ENCODE measurements around the gene ARHGAP29.

ARHGAP29 gene, protein sequence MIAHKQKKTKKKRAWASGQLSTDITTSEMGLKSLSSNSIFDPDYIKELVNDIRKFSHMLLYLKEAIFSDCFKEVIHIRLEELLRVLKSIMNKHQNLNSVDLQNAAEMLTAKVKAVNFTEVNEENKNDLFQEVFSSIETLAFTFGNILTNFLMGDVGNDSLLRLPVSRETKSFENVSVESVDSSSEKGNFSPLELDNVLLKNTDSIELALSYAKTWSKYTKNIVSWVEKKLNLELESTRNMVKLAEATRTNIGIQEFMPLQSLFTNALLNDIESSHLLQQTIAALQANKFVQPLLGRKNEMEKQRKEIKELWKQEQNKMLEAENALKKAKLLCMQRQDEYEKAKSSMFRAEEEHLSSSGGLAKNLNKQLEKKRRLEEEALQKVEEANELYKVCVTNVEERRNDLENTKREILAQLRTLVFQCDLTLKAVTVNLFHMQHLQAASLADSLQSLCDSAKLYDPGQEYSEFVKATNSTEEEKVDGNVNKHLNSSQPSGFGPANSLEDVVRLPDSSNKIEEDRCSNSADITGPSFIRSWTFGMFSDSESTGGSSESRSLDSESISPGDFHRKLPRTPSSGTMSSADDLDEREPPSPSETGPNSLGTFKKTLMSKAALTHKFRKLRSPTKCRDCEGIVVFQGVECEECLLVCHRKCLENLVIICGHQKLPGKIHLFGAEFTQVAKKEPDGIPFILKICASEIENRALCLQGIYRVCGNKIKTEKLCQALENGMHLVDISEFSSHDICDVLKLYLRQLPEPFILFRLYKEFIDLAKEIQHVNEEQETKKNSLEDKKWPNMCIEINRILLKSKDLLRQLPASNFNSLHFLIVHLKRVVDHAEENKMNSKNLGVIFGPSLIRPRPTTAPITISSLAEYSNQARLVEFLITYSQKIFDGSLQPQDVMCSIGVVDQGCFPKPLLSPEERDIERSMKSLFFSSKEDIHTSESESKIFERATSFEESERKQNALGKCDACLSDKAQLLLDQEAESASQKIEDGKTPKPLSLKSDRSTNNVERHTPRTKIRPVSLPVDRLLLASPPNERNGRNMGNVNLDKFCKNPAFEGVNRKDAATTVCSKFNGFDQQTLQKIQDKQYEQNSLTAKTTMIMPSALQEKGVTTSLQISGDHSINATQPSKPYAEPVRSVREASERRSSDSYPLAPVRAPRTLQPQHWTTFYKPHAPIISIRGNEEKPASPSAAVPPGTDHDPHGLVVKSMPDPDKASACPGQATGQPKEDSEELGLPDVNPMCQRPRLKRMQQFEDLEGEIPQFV

GRCh38 chr1:94237291-94238226 is at the start of gene ARHGAP29:
Gene ARHGAP29, minus strand, starts transcription at chr1:94237584. Its CDS starts 5,973 bp downstream, at chr1:94231611.
- no peak for DNase-seq (ENCODE audit: low read depth)

DNA sequence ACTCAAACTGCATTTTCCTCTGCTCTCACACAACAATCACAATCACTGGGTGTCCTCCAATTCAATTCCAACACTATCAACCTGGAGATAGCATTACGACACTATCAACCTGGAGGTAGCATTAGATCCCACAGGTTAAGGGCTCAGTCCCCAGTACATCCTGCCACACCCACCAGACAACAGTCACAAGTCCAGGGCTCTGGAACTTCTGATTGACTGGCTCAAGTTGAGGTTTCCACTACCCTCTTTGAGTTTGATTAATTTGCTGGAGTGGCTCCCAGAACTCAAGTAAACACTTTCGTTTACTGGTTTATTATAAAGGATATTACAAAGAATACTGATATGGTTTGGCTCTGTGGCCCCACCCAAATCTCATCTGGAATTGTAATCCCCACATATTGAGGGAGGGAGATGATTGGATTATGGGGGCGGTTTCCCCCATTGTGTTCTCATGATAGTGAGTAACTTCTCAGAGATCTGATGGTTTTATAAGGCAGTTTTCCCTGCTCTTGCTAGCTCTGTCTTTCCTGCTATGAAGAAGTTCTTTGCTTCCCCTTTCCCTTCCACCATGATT is 49.6 kb upstream of the ARHGAP29 start:
- DNase-seq (ENCODE audit: low read depth): no peak

GRCh38 chr1:94285031-94285654 is 47.8 kb upstream of the ARHGAP29 start:
- DNase-seq (ENCODE audit: low read depth): no peak

DNA sequence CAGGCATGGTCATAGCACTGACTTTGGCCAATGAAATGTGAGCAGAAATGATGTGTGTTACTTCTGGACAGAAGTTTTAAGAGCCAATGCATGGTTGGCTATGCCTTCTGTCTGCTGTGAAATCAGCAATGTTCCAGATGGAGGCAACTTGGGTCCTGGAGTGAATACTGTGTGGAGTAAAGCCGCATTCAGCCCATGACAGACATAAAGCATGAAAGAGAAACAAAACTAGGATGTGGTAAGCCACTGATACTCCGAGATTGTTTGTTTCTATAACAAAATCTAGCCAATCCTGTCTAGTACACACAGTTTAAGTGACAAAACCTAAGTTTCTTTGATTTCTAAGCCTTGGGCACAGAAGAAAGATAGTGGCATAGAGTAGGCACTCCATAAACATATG is 47.1 kb upstream of the ARHGAP29 start:
- DNase-seq (ENCODE audit: low read depth): no peak

- DNase-seq (ENCODE audit: low read depth): no peak
Observed at GRCh38 chr1:94283462-94283861, 46.1 kb upstream of the ARHGAP29 start.

DNA sequence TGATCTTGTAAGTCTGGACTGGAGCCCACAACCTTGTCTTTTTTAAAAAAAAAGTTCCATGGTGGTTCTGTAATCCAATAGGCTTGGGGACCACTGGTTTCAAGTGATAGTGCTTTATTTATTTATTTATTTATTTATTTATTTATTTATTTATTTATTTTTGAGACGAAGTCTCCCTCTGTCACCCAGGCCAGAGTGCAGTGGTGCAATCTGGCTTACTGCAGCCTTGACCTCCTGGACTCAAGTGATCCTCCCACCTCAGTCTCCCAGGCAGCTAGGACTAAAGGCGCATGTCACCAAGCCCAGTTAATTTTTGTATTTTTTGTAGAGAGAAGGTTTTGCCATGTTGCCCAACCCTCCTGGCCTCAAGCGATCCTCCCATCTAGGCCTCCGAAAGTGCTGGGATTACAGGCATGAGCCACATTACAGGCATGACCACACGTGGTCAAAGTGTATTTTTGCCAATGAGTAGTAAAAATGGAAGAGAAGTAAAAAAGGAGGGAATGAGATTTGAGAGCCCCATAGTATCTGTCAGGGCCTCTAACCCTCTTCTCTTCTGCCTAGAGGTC is 44.8 kb upstream of the ARHGAP29 start:
- DNase-seq (ENCODE audit: low read depth): no peak

- no peak for DNase-seq (ENCODE audit: low read depth)
Observed at GRCh38 chr1:94281361-94282142, 44.2 kb upstream of the ARHGAP29 start.

- DNase-seq (ENCODE audit: low read depth): no peak
Observed at GRCh38 chr1:94280541-94280940, 43.2 kb upstream of the ARHGAP29 start.

- no peak for DNase-seq (ENCODE audit: low read depth)
Observed at GRCh38 chr1:94279462-94279861, 42.1 kb upstream of the ARHGAP29 start.

DNA sequence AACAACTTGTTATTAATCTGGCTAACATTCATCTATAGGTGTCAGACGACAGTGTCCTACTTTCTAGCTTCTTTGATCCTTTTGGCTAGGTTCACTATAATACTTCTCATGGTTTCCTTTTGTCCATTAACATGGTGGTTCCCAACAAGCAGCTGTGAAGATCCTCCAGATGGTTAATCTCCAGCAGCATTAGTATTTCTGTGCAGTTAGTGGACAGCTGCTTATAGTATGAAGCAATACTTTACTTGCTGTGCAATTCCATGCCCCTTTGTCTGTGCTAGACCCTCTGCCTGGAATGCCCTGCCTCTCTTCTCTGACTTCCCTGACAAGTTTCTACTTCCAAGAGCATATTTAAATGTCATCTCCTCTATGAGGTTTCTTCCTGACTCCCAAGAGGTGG is 41.7 kb upstream of the ARHGAP29 start:
- no peak for DNase-seq (ENCODE audit: low read depth)

- DNase-seq (ENCODE audit: low read depth): no peak
Observed at GRCh38 chr1:94276988-94277434, 39.6 kb upstream of the ARHGAP29 start.

GRCh38 chr1:94275083-94275482 is 37.7 kb upstream of the ARHGAP29 start:
- no peak for DNase-seq (ENCODE audit: low read depth)

- DNase-seq (ENCODE audit: low read depth): no peak
Observed at GRCh38 chr1:94274561-94274960, 37.2 kb upstream of the ARHGAP29 start.

GRCh38 chr1:94273111-94273510 is 35.7 kb upstream of the ARHGAP29 start:
- no peak for DNase-seq (ENCODE audit: low read depth)

DNA sequence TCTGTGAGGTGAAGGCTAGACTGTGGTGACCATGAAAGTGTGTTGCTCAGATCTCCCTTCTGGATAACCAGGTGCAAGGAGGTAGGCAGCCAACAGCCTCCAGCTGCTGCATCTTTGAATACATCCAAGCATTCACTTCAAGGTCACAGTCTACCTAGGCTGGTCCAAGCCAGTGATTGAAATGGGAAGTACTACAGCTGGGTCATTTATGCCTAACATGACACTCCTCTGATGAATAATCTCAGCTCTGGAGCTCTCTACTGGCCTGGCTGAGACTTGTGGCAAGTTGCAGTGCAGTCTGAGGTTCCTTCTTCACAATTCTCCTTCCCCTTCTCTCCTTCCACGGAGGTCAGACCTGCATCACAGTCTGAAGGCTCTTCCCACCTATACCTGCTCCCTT is 35.0 kb upstream of the ARHGAP29 start:
- DNase-seq (ENCODE audit: low read depth): no peak

DNA sequence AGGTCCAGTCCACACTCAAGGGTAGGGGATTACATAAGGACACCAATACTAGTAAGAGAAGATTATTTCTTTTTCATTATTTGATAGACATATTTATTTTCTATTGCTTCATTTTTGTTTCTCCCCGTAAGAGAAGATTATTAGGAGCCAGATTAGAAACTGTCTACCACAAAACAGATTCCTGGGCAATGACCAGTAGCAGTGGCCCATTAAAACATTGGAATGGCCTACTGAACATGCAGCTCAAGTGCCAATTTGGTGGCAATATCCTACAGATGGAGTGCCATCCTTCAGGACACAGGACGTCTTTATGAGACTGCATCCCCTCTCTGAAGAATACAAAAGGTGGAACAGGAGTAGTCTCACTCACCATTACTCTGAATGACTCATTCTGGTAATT is 34.0 kb upstream of the ARHGAP29 start:
- no peak for DNase-seq (ENCODE audit: low read depth)

DNA sequence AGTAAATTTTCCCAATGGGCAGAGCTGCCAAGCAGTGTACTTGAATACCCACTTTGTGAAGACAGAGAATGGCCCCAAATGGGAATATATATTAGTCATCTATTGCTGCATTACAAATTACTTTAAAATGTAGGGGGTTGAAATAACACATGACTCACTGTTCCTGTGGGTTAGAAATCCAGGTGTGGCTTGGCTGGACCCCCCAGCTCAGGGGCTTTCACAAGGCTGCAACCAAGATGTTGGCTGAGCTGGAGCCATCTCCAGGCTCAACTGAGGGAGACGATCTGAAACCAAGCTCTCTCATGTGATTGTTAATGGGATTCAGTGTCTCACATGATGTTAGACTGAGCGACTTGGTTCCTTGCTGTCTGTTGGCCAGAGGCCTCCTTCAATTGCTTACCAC is 33.4 kb upstream of the ARHGAP29 start:
- DNase-seq (ENCODE audit: low read depth): no peak

DNA sequence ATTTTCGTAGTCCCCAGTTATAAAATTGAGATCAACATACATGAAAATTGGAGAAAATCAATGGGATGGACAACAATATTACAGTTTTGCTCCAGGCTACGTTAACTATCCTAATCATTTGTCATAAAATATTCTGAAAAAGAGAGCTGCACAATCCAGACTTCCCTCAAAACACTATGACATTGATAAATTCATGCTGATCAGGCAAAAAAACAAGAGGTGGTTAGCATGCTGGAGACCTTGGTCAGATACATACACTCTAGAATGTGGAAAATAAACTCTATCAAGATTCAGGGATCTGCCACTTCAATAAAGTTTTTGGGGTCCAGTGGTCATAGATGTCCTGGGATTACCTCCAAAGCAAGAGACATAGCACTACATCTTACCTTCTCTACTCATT is 32.5 kb upstream of the ARHGAP29 start:
- DNase-seq (ENCODE audit: low read depth): no peak

DNA sequence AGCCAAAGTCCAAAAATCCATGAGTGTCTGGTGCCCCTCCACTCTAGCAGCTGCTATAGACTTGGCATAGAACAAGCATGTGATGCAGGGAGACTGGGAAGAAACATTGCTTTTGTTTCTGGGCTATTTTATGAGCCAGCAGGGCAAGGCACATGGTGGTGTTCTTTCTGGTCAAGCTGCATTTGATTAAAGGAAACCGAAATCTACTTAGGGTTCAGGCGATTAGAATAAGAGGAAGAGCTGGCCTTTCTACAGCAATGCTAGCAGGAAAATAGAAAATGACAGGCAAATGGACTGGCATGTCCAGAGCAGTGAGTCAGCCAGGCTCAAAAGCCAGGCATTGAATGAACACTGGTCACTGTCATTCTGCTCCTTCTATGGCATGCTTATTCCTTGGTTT is 28.5 kb upstream of the ARHGAP29 start:
- DNase-seq (ENCODE audit: low read depth): no peak
